Measurements from ENCODE around the gene CCL1. TPM values are rescaled to one million over a fixed set of nuclear protein-coding genes. Genes with fewer than 3 reads are reported as not detected.

Gene CCL1
- total and polyA plus RNA-seq, 2 experiments from 2014 or later, result not detected

- peaks cover 7% of the 10 kb centered on the region for H3K27me3 Mint-ChIP-seq (ENCODE audit: insufficient read depth, low read depth, poor library complexity)
- H3K27ac ChIP-seq (ENCODE audit: low read depth), result no peak overlapping the region
- no peaks in the 10 kb centered on the region for H3K36me3 Mint-ChIP-seq (ENCODE audit: low read depth)
- peaks cover 9% of the 10 kb centered on the region; the same call in 2 of the 3 replicates for H3K4me1 Mint-ChIP-seq
- no peak overlapping the region for H3K4me3 Mint-ChIP-seq
- no peaks in the 10 kb centered on the region for H3K4me1 ChIP-seq (ENCODE audit: insufficient read depth)
- 0 out of 2 replicates have a peak, but pooled peaks cover 6% of the 10 kb centered on the region for H3K9me2 ChIP-seq (ENCODE audit: insufficient read depth)
- DNase-seq (ENCODE audit: low spot score), result no peak
- no peaks in the 10 kb centered on the region for H3K36me3 ChIP-seq (ENCODE audit: insufficient read depth)
- 0 out of 2 replicates have a peak overlapping the region, but pooled peaks have one; percentile 5 for H2AFZ ChIP-seq
- no peak for TF ChIP-seq ZNF331 (CRISPR knock-in tag; IDR thresholded peaks at IDR 0.05; ENCODE audit: low read depth)
- no peak for TF ChIP-seq ZNF462 (CRISPR knock-in tag; IDR thresholded peaks at IDR 0.05)
- TF ChIP-seq EZH2phosphoT487 (IDR thresholded peaks at IDR 0.05; ENCODE audit: unreplicated experiment), result no peak
- TF ChIP-seq CREB1 (CRISPR knock-in tag; IDR thresholded peaks at IDR 0.05; ENCODE audit: low read depth), result no peak
- no peak for TF ChIP-seq STAT1 (IDR thresholded peaks at IDR 0.05; ENCODE audit: unreplicated experiment)
- TF ChIP-seq JUNB (IDR thresholded peaks at IDR 0.05; ENCODE audit: unreplicated experiment), result no peak
- TF ChIP-seq, protein P1, sequence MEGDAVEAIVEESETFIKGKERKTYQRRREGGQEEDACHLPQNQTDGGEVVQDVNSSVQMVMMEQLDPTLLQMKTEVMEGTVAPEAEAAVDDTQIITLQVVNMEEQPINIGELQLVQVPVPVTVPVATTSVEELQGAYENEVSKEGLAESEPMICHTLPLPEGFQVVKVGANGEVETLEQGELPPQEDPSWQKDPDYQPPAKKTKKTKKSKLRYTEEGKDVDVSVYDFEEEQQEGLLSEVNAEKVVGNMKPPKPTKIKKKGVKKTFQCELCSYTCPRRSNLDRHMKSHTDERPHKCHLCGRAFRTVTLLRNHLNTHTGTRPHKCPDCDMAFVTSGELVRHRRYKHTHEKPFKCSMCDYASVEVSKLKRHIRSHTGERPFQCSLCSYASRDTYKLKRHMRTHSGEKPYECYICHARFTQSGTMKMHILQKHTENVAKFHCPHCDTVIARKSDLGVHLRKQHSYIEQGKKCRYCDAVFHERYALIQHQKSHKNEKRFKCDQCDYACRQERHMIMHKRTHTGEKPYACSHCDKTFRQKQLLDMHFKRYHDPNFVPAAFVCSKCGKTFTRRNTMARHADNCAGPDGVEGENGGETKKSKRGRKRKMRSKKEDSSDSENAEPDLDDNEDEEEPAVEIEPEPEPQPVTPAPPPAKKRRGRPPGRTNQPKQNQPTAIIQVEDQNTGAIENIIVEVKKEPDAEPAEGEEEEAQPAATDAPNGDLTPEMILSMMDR (conservative IDR thresholded peaks at IDR 0.05; ENCODE audit: low read depth in 2 of 2), result no peak
- TF ChIP-seq, protein P2, sequence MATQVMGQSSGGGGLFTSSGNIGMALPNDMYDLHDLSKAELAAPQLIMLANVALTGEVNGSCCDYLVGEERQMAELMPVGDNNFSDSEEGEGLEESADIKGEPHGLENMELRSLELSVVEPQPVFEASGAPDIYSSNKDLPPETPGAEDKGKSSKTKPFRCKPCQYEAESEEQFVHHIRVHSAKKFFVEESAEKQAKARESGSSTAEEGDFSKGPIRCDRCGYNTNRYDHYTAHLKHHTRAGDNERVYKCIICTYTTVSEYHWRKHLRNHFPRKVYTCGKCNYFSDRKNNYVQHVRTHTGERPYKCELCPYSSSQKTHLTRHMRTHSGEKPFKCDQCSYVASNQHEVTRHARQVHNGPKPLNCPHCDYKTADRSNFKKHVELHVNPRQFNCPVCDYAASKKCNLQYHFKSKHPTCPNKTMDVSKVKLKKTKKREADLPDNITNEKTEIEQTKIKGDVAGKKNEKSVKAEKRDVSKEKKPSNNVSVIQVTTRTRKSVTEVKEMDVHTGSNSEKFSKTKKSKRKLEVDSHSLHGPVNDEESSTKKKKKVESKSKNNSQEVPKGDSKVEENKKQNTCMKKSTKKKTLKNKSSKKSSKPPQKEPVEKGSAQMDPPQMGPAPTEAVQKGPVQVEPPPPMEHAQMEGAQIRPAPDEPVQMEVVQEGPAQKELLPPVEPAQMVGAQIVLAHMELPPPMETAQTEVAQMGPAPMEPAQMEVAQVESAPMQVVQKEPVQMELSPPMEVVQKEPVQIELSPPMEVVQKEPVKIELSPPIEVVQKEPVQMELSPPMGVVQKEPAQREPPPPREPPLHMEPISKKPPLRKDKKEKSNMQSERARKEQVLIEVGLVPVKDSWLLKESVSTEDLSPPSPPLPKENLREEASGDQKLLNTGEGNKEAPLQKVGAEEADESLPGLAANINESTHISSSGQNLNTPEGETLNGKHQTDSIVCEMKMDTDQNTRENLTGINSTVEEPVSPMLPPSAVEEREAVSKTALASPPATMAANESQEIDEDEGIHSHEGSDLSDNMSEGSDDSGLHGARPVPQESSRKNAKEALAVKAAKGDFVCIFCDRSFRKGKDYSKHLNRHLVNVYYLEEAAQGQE (IDR thresholded peaks at IDR 0.05; ENCODE audit: unreplicated experiment), result no peak
- TF ChIP-seq NANOG (IDR thresholded peaks at IDR 0.05; ENCODE audit: borderline replicate concordance), result no peak
- no peak for TF ChIP-seq POLR2AphosphoS5 (IDR thresholded peaks at IDR 0.05; ENCODE audit: low read depth)
- no peak for TF ChIP-seq ETS1 (IDR thresholded peaks at IDR 0.05)
- TF ChIP-seq EZH2 (IDR thresholded peaks at IDR 0.05; ENCODE audit: low read depth, unreplicated experiment), result no peak
- TF ChIP-seq ZNF114 (CRISPR knock-in tag; IDR thresholded peaks at IDR 0.05), result no peak
- ATAC-seq, result no peak
- no peaks in the 10 kb centered on the region for H3F3A ChIP-seq (replicated peaks; ENCODE audit: low read depth)
- H3K79me2 ChIP-seq (replicated peaks; ENCODE audit: insufficient read depth), result no peaks in the 10 kb centered on the region
- no peak overlapping the region; the same call in 1 of the 2 replicates for H3K27ac Mint-ChIP-seq
- no peaks in the 10 kb centered on the region for H4K20me1 ChIP-seq (replicated peaks; ENCODE audit: insufficient read depth)
- no peaks in the 10 kb centered on the region for H3K27me3 ChIP-seq (ENCODE audit: insufficient read depth)
- H3K4me2 ChIP-seq, result no peak overlapping the region
- no peaks in the 10 kb centered on the region for H3K9me3 Mint-ChIP-seq
- no peak overlapping the region for H3K4me3 ChIP-seq
Measured at GRCh38 chr17:34370997-34371395, 8.0 kb upstream of the CCL1 start.
